GM12878 (cell line): ENCODE data around the gene TMEM53. TPM values are rescaled to one million over a fixed set of nuclear protein-coding genes. Genes with fewer than 3 reads are reported as not detected.
A peak's percentile ranks its signal among the peaks of the same experiment; 100 is the strongest.

Source experiments
- CHD1 ChIP-seq: IDR thresholded peaks from 2 replicates; pipeline ENCODE4 v1.6.1; 2012; ENCODE audit warnings: low read depth, low read length, improper control_type of control experiment
- CREM ChIP-seq: IDR thresholded peaks from 2 replicates; pipeline ENCODE4 v1.6.1; 2014; ENCODE audit warnings: antibody characterized with exemption, low read depth
- KAT2A ChIP-seq: conservative IDR thresholded peaks from 2 replicates; pipeline ENCODE4 v1.6.1; 2011; ENCODE audit warnings: low read depth, low read length; ENCODE audit not compliant: control insufficient read depth
- KLF5 ChIP-seq: fragments of 450-650 bp; IDR thresholded peaks from 2 replicates; pipeline ENCODE4 v1.6.1; 2014; ENCODE audit warnings: mild to moderate bottlenecking; ENCODE audit not compliant: partially characterized antibody
- MTA3 ChIP-seq: IDR thresholded peaks from 2 replicates; pipeline ENCODE4 v1.6.1; 2012; ENCODE audit warnings: low read length, inconsistent platforms, borderline replicate concordance
- NR2F1 ChIP-seq: fragments of 450-650 bp; conservative IDR thresholded peaks from 2 replicates; pipeline ENCODE4 v1.6.1; 2017; ENCODE audit warnings: mild to moderate bottlenecking
- POLR2A ChIP-seq: IDR thresholded peaks from 2 replicates; pipeline ENCODE4 v1.6.1; 2011; ENCODE audit warnings: low read depth, mild to moderate bottlenecking, low read length
- SIN3A ChIP-seq: IDR thresholded peaks from 2 replicates; pipeline ENCODE4 v1.6.1; 2012; ENCODE audit warnings: low read depth, low read length, improper control_type of control experiment
- SMC3 ChIP-seq: IDR thresholded peaks from 2 replicates; pipeline ENCODE4 v1.6.1; 2011; ENCODE audit warnings: low read length, improper control_type of control experiment, borderline replicate concordance
- STAT3 ChIP-seq: IDR thresholded peaks from 2 replicates; pipeline ENCODE4 v1.6.1; 2011; ENCODE audit warnings: low read depth, low read length, improper control_type of control experiment
- ZBED1 ChIP-seq: IDR thresholded peaks from 2 replicates; pipeline ENCODE4 v1.6.1; 2016; ENCODE audit warnings: borderline replicate concordance
- ZZZ3 ChIP-seq: IDR thresholded peaks from 2 replicates; pipeline ENCODE4 v1.6.1; 2011; ENCODE audit warnings: low read depth; ENCODE audit not compliant: control insufficient read depth, insufficient read length
- polyA plus RNA-seq, 11 experiments: library from polyadenylated mRNA; depleted of rRNA in 4 of 11; unstranded in 6 of 11; stranded (reverse) in 5 of 11; fragments of >200 nt; fragmentation: Nextera tagmentation in 4 of 11; fragmentation: Illumina TruSeq in 1 of 11; extraction: Ambion mirVana in 4 of 11; extraction: Trizol in 1 of 11; gene quantifications; 1 replicate in 1 of 11; 2 replicates in 10 of 11; pipeline versions ENCODE4 v1.2.1 to v1.2.3, GENCODE V29; 2011 to 2016; ENCODE audit warnings: inconsistent platforms in 2 of 11, missing spikeins in 2 of 11, low read depth in 1 of 11
- total RNA-seq, 4 experiments: library from RNA; depleted of rRNA in 3 of 4; stranded (reverse); fragments of >200 nt in 3 of 4; fragmentation: Illumina TruSeq in 1 of 4; extraction: Trizol in 1 of 4; gene quantifications; 2 replicates each; pipeline versions ENCODE4 v1.2.1 to v1.2.3, GENCODE V29; 2013 to 2021
- TF ChIP-seq, protein P1 (sequence below): IDR thresholded peaks from 2 replicates; pipeline ENCODE4 v1.6.1; 2011; ENCODE audit warnings: borderline replicate concordance, low read depth, mild to moderate bottlenecking, moderate library complexity, mixed read lengths, low read length; ENCODE audit not compliant: insufficient read depth; ENCODE audit errors: extremely low read length
- TF ChIP-seq, protein P2 (sequence below): IDR thresholded peaks from 2 replicates; pipeline ENCODE4 v1.6.1; 2012; ENCODE audit warnings: improper control_type of control experiment, low read depth, low read length; ENCODE audit not compliant: insufficient replicate concordance
- TF ChIP-seq, protein P3 (sequence below): fragments of 450-650 bp; IDR thresholded peaks from 2 replicates; pipeline ENCODE4 v1.6.1; 2017; ENCODE audit warnings: mild to moderate bottlenecking, moderate library complexity
- TF ChIP-seq, protein P4 (sequence below): IDR thresholded peaks from 2 replicates; pipeline ENCODE4 v1.6.1; 2012; ENCODE audit warnings: low read length, inconsistent platforms

The TMEM53 gene
- total and polyA plus RNA-seq, 10 of the 15 experiments (the other 5 are each of a cell fraction or from before 2014, with no cell fraction given): 3.1 to 23.9 (median 11.1) TPM

DNA sequence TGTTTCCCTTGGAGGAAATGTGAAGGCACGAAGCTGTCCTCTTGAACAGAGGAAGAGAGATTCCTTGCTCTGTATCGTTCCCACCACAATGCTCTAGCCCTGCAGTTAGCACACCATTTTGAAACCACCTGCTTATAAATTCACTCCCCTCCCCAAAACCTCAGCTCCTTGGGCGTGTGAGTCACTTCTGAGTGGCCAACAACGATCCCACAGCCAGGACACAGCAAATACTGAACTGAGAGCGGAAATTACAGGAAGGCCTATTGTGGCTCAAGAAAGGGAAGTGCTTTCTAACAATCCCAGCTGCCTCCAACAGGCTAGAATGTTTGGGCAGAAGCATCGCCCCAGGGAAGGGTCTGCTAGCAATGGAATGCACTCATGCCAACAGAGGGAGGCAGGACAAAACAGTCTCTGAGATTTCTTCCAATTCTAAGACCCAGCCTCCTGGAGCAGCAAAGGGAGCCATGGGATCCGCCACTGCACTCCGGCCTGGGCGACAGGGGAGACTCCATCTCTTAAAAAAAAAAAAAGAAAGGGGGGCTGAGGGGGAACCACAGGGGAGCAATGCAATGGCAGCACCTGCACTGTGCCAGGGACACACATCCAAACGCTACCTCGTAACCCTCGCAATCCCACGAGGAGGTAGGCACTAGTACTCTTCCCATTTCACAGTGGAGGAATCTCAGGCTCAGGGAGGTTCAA is 1.9 kb downstream of the TMEM53 start (continued):
- TF ChIP-seq, protein P1, sequence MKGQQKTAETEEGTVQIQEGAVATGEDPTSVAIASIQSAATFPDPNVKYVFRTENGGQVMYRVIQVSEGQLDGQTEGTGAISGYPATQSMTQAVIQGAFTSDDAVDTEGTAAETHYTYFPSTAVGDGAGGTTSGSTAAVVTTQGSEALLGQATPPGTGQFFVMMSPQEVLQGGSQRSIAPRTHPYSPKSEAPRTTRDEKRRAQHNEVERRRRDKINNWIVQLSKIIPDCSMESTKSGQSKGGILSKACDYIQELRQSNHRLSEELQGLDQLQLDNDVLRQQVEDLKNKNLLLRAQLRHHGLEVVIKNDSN: no peak
- no peak for TF ChIP-seq CHD1
- TF ChIP-seq SIN3A: no peak
- TF ChIP-seq, protein P2, sequence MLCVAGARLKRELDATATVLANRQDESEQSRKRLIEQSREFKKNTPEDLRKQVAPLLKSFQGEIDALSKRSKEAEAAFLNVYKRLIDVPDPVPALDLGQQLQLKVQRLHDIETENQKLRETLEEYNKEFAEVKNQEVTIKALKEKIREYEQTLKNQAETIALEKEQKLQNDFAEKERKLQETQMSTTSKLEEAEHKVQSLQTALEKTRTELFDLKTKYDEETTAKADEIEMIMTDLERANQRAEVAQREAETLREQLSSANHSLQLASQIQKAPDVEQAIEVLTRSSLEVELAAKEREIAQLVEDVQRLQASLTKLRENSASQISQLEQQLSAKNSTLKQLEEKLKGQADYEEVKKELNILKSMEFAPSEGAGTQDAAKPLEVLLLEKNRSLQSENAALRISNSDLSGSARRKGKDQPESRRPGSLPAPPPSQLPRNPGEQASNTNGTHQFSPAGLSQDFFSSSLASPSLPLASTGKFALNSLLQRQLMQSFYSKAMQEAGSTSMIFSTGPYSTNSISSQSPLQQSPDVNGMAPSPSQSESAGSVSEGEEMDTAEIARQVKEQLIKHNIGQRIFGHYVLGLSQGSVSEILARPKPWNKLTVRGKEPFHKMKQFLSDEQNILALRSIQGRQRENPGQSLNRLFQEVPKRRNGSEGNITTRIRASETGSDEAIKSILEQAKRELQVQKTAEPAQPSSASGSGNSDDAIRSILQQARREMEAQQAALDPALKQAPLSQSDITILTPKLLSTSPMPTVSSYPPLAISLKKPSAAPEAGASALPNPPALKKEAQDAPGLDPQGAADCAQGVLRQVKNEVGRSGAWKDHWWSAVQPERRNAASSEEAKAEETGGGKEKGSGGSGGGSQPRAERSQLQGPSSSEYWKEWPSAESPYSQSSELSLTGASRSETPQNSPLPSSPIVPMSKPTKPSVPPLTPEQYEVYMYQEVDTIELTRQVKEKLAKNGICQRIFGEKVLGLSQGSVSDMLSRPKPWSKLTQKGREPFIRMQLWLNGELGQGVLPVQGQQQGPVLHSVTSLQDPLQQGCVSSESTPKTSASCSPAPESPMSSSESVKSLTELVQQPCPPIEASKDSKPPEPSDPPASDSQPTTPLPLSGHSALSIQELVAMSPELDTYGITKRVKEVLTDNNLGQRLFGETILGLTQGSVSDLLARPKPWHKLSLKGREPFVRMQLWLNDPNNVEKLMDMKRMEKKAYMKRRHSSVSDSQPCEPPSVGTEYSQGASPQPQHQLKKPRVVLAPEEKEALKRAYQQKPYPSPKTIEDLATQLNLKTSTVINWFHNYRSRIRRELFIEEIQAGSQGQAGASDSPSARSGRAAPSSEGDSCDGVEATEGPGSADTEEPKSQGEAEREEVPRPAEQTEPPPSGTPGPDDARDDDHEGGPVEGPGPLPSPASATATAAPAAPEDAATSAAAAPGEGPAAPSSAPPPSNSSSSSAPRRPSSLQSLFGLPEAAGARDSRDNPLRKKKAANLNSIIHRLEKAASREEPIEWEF: no peak
- TF ChIP-seq ZZZ3: no peak
- TF ChIP-seq, protein P3, sequence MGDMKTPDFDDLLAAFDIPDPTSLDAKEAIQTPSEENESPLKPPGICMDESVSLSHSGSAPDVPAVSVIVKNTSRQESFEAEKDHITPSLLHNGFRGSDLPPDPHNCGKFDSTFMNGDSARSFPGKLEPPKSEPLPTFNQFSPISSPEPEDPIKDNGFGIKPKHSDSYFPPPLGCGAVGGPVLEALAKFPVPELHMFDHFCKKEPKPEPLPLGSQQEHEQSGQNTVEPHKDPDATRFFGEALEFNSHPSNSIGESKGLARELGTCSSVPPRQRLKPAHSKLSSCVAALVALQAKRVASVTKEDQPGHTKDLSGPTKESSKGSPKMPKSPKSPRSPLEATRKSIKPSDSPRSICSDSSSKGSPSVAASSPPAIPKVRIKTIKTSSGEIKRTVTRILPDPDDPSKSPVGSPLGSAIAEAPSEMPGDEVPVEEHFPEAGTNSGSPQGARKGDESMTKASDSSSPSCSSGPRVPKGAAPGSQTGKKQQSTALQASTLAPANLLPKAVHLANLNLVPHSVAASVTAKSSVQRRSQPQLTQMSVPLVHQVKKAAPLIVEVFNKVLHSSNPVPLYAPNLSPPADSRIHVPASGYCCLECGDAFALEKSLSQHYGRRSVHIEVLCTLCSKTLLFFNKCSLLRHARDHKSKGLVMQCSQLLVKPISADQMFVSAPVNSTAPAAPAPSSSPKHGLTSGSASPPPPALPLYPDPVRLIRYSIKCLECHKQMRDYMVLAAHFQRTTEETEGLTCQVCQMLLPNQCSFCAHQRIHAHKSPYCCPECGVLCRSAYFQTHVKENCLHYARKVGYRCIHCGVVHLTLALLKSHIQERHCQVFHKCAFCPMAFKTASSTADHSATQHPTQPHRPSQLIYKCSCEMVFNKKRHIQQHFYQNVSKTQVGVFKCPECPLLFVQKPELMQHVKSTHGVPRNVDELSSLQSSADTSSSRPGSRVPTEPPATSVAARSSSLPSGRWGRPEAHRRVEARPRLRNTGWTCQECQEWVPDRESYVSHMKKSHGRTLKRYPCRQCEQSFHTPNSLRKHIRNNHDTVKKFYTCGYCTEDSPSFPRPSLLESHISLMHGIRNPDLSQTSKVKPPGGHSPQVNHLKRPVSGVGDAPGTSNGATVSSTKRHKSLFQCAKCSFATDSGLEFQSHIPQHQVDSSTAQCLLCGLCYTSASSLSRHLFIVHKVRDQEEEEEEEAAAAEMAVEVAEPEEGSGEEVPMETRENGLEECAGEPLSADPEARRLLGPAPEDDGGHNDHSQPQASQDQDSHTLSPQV: no peak
- TF ChIP-seq NR2F1: no peak
- no peak for TF ChIP-seq CREM
- no peak for TF ChIP-seq STAT3
- TF ChIP-seq POLR2A: no peak
- 0 out of 2 replicates have a peak, but pooled peaks have one; percentile 44 for TF ChIP-seq ZBED1
- TF ChIP-seq KLF5: no peak
- TF ChIP-seq, protein P4, sequence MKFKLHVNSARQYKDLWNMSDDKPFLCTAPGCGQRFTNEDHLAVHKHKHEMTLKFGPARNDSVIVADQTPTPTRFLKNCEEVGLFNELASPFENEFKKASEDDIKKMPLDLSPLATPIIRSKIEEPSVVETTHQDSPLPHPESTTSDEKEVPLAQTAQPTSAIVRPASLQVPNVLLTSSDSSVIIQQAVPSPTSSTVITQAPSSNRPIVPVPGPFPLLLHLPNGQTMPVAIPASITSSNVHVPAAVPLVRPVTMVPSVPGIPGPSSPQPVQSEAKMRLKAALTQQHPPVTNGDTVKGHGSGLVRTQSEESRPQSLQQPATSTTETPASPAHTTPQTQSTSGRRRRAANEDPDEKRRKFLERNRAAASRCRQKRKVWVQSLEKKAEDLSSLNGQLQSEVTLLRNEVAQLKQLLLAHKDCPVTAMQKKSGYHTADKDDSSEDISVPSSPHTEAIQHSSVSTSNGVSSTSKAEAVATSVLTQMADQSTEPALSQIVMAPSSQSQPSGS: peak; percentile 39; the same call in 1 of the 2 replicates
- TF ChIP-seq SMC3: no peak
- TF ChIP-seq KAT2A: no peak
- TF ChIP-seq MTA3: no peak
